Brain microvascular endothelial cell (primary cell): ENCODE measurements around the gene FHDC1.

Experiments
- DNase-seq: peaks from one replicate; pipeline ENCODE4 v3.0.0-alpha.2; 2020
- H3K27ac ChIP-seq: fragments of 250-450 bp; sonication (Bioruptor Pico); 2 replicates; pipeline ENCODE4 v1.5.1; 2020; ENCODE audit warnings: mild to moderate bottlenecking, moderate library complexity
- H3K27me3 ChIP-seq: fragments of 250-450 bp; sonication (Bioruptor Pico); replicated peaks from 2 replicates; pipeline ENCODE4 v1.5.1; 2020; ENCODE audit warnings: mild to moderate bottlenecking
- H3K36me3 ChIP-seq: fragments of 250-450 bp; sonication (Bioruptor Pico); replicated peaks from 2 replicates; pipeline ENCODE4 v1.5.1; 2020; ENCODE audit warnings: mild to moderate bottlenecking
- H3K4me3 ChIP-seq: 2 replicates; pipeline ENCODE4 v1.5.1; 2011; ENCODE audit warnings: low read depth, mild to moderate bottlenecking, control low read depth, low read length, moderate library complexity
- in situ Hi-C: cut with HindIII; loops from 2 replicates; pipeline ENCODE4 v1.10.0; 2017; ENCODE audit warnings: low sequenced_read_pairs, low pct_ligation_motif_present
- TF ChIP-seq, protein P1 (sequence below): IDR thresholded peaks from 2 replicates; pipeline ENCODE4 v1.5.1; 2011; ENCODE audit warnings: low read depth, mild to moderate bottlenecking, moderate library complexity, low read length, control low read depth, inconsistent platforms; ENCODE audit errors: missing control alignments

The FHDC1 gene

DNA sequence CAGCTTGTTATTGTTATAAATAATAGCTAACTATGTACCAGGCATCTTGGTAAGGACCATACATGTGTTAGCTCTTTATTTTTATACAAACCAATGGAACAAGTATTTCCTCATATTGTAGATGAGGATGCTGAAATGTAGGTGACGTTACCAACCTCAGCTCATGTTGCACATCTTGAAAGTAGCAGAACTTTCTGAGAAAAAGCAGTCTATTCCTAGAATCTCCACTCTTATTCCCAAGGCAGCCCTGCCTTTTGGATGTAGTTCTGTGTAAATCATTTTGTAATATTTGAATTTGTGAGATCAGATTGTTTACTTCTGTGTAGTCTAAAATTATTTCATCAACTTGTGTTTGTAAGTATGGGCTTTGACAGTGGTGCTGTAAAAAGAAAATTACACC, 5.3 kb downstream of the FHDC1 start:
- peaks cover 34% of the 10 kb centered on the region for H3K27me3 ChIP-seq
- H3K4me3 ChIP-seq = no peak overlapping the region
- TF ChIP-seq, protein P1, sequence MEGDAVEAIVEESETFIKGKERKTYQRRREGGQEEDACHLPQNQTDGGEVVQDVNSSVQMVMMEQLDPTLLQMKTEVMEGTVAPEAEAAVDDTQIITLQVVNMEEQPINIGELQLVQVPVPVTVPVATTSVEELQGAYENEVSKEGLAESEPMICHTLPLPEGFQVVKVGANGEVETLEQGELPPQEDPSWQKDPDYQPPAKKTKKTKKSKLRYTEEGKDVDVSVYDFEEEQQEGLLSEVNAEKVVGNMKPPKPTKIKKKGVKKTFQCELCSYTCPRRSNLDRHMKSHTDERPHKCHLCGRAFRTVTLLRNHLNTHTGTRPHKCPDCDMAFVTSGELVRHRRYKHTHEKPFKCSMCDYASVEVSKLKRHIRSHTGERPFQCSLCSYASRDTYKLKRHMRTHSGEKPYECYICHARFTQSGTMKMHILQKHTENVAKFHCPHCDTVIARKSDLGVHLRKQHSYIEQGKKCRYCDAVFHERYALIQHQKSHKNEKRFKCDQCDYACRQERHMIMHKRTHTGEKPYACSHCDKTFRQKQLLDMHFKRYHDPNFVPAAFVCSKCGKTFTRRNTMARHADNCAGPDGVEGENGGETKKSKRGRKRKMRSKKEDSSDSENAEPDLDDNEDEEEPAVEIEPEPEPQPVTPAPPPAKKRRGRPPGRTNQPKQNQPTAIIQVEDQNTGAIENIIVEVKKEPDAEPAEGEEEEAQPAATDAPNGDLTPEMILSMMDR = no peak
- in situ Hi-C loops = no loop called here
- no peak overlapping the region for H3K27ac ChIP-seq
- H3K36me3 ChIP-seq = no peaks in the 10 kb centered on the region
- no peak for DNase-seq

DNA sequence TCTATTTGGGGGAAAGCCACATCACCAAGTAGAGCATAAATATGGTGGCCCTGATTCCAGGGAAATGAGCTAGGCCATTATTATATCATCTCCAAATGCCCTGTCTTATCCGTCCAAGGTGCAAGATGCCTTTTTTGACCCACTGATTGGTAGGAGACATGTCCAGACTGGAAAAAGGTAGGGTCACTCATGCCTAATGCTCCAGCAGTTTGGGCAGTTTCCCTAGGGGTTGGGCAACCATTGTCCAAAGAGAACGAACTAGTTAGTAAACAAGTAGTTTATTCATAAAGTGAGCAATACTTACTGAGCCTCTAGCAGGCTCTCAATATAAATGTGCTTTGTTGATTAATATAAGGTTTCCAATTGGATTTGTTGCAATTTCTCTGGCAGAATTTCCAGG, 6.2 kb downstream of the FHDC1 start:
- DNase-seq = no peak
- Histone ChIP-seq H3K27me3 (peaks cover 30% of the 10 kb centered on the region), H3K27ac (no peak overlapping the region), H3K36me3 (no peaks in the 10 kb centered on the region), H3K4me3 (no peak overlapping the region)
- TF ChIP-seq, protein P1 = no peak
- in situ Hi-C loops = no loop called here

DNA sequence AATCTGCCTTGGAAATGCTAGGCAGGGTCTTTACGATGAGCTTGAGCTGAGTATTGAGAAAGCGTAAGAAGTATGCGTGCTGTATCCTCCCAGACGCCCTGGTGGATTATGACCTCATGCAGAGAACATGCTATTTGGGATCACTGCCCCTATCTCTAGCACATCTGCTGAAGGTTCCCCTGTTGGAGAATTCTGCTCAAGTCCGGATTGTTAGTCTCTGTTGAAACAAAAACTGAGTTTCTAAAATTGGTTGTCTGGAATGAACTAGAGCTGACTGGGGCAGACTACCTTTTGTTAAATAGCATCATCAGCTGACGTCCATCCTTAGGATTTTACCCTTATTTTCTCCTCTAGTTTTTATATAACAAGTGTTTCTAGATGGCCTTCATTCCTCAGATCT, 7.5 kb downstream of the FHDC1 start:
- peaks cover 19% of the 10 kb centered on the region for H3K27me3 ChIP-seq
- in situ Hi-C loops = no loop called here
- TF ChIP-seq, protein P1 = no peak
- H3K27ac ChIP-seq = no peak overlapping the region
- DNase-seq = peak; percentile 37
- no peaks in the 10 kb centered on the region for H3K36me3 ChIP-seq
- H3K4me3 ChIP-seq = no peak overlapping the region

DNA sequence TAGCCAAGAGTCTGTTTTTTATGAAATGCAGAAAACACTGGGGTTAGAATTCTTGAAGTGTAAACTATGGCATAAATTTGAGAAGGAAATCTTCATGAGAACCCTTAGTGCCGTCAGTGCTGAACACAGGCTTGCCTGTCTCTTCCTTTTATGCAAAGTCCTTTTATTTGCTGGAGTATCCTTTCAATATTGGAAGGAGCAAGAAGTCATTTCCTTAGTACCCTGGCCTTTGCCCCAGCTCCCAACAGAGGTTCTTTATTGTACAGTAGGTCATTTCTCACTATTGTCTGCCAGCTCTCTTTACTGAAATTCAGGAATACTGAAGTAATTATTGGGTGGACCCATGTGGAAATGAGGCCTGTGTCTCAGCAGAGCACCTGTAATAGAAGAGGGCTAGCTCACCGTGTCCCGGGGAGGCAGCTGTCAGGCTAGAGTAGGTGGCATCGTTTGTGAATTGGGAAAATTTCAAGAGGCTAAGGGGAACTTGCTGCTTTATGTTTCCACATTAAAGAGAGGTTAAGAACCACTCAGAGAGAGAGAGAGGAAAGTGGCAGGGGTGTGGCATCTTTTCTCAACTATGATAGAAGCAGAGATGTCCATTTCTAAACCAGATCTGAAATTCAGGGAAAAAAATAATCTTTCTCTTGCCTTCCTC, 8.7 kb downstream of the FHDC1 start:
- DNase-seq = no peak
- TF ChIP-seq, protein P1 = no peak
- Histone ChIP-seq H3K4me3 (no peak overlapping the region), H3K27me3 (peaks cover 8% of the 10 kb centered on the region), H3K27ac (no peak overlapping the region), H3K36me3 (no peaks in the 10 kb centered on the region)
- in situ Hi-C loops = no loop called here

DNA sequence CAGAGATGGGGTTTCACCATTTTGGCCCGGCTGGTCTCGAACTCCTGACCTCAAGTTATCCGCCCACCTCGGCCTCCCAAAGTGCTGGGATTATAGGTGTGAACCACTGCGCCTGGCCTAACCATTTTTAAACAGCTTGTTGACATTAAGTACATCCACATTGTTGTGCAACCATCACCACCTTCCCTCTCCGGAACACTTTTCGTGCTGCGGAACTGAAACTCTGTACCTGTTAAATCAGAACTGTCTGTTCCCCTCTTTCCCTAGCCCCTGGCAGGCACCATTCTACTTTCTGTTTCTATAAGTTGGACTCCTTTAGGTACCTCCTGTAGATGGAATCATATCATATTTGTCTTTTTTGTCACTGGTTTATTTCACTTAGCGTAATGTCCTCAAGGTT, 9.5 kb downstream of the FHDC1 start:
- in situ Hi-C loops = no loop called here
- TF ChIP-seq, protein P1 = no peak
- H3K4me3 ChIP-seq = no peak overlapping the region
- H3K27ac ChIP-seq = no peak overlapping the region
- DNase-seq = no peak
- H3K27me3 ChIP-seq = peaks cover under 1% of the 10 kb centered on the region
- H3K36me3 ChIP-seq = no peaks in the 10 kb centered on the region

DNA sequence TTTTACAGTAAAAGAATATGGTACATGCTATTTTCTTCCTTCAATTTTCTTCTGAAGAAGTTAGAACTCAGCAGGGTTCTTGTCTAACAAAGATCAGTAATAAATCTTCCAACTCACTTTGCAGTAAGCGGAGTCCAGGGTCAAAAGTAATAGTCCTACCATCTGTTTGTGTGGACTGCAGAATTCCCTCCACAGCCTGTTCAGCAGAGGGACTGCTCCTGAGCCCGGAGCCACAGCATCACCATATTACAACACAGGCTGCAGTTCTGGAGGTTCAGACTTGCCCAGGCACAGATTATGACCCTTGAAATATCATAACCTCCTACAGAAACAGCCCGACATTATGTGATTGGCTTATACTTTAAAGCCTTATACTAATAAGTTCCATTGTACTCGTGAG, 10.3 kb downstream of the FHDC1 start:
- H3K36me3 ChIP-seq = no peaks in the 10 kb centered on the region
- no peak for DNase-seq
- in situ Hi-C loops = no loop called here
- no peak overlapping the region for H3K4me3 ChIP-seq
- no peaks in the 10 kb centered on the region for H3K27me3 ChIP-seq
- TF ChIP-seq, protein P1 = no peak
- no peak overlapping the region for H3K27ac ChIP-seq
